Right atrium auricular region (tissue), 2 donors: ENCODE measurements around the gene ARTN. TPM values are rescaled to one million over a fixed set of nuclear protein-coding genes. Genes with fewer than 3 reads are reported as not detected.

Experiments
- DNase-seq: peaks from one replicate; pipeline ENCODE4 v3.0.0-alpha.2; 2019; ENCODE audit warnings: low spot score
- H3K27ac ChIP-seq, 2 donors: fragments of 200-600 bp; sonication (generic); 1 replicate in 1 of 2; 2 replicates in 1 of 2; pipeline ENCODE4 v1.5.1; 2016 to 2019
- H3K27me3 ChIP-seq, 2 donors: fragments of 200-600 bp; sonication (generic); one replicate each; pipeline versions ENCODE4 v1.5.1 to v1.6.0; 2017 to 2019
- H3K36me3 ChIP-seq: fragments of 200-600 bp; sonication (generic); one replicate; pipeline ENCODE4 v1.5.1; 2016
- H3K4me1 ChIP-seq, 2 donors: fragments of 200-600 bp; sonication (generic); one replicate each; pipeline versions ENCODE4 v1.5.1 to v1.6.0; 2017 to 2019
- H3K4me3 ChIP-seq, 2 donors: fragments of 200-600 bp; sonication (generic); 1 replicate in 1 of 2; 2 replicates in 1 of 2; pipeline ENCODE4 v1.5.1; 2017 to 2019; ENCODE audit warnings: mild to moderate bottlenecking in 1 of 2, moderate library complexity in 1 of 2
- H3K9me3 ChIP-seq, 2 donors: fragments of 200-600 bp; sonication (generic); one replicate each; pipeline ENCODE4 v1.5.1; 2019
- CTCF ChIP-seq, 2 donors: fragments of 200-600 bp; sonication (generic); IDR thresholded peaks; one replicate each; pipeline ENCODE4 v1.5.1; 2019; ENCODE audit warnings: antibody characterized with exemption in 2 of 2
- total RNA-seq, 2 donors: library from RNA; depleted of rRNA; stranded (reverse); fragments of >200 nt; gene quantifications; one replicate each; pipeline ENCODE4 v1.1.0, GENCODE V29; 2016

ARTN gene
- total RNA-seq, 2 donors from 2014 or later = 0.75 TPM; not detected in 1

GRCh38 chr1:43908226-43908625 lies 25.4 kb upstream of the ARTN start:
- Histone ChIP-seq H3K36me3 (no peaks in the 10 kb centered on the region), H3K9me3 (no peaks in the 10 kb centered on the region), H3K4me3 (no peak overlapping the region), H3K27me3 (no peaks in the 10 kb centered on the region), H3K4me1 (no peaks in the 10 kb centered on the region), H3K27ac (no peak overlapping the region)
- no peak for DNase-seq
- no peak for TF ChIP-seq CTCF (IDR thresholded peaks at IDR 0.05)

- DNase-seq = no peak
- no peaks in the 10 kb centered on the region for H3K9me3 ChIP-seq
- H3K4me3 ChIP-seq = no peak overlapping the region
- TF ChIP-seq CTCF (IDR thresholded peaks at IDR 0.05) = no peak
- H3K27ac ChIP-seq = no peak overlapping the region
- H3K27me3 ChIP-seq = no peaks in the 10 kb centered on the region
- no peaks in the 10 kb centered on the region for H3K36me3 ChIP-seq
- H3K4me1 ChIP-seq = no peaks in the 10 kb centered on the region
These were observed 24.7 kb upstream of the ARTN start for GRCh38 chr1:43908858-43909257.

GRCh38 chr1:43910343-43910742 lies 23.3 kb upstream of the ARTN start:
- no peaks in the 10 kb centered on the region for H3K4me1 ChIP-seq
- no peaks in the 10 kb centered on the region for H3K36me3 ChIP-seq
- TF ChIP-seq CTCF (IDR thresholded peaks at IDR 0.05) = no peak
- no peak overlapping the region for H3K27ac ChIP-seq
- H3K4me3 ChIP-seq = no peak overlapping the region
- H3K27me3 ChIP-seq = no peaks in the 10 kb centered on the region
- DNase-seq = no peak
- H3K9me3 ChIP-seq = no peaks in the 10 kb centered on the region

- no peak for DNase-seq
- Histone ChIP-seq H3K9me3 (no peaks in the 10 kb centered on the region), H3K4me3 (no peak overlapping the region), H3K4me1 (no peaks in the 10 kb centered on the region), H3K36me3 (no peaks in the 10 kb centered on the region), H3K27me3 (no peaks in the 10 kb centered on the region), H3K27ac (no peak overlapping the region)
- no peak for TF ChIP-seq CTCF (IDR thresholded peaks at IDR 0.05)
These were observed 21.0 kb upstream of the ARTN start for GRCh38 chr1:43912607-43913006.

- Histone ChIP-seq H3K4me3 (no peak overlapping the region), H3K36me3 (no peaks in the 10 kb centered on the region), H3K27ac (no peak overlapping the region), H3K4me1 (no peaks in the 10 kb centered on the region), H3K27me3 (no peaks in the 10 kb centered on the region), H3K9me3 (no peaks in the 10 kb centered on the region)
- no peak for DNase-seq
- TF ChIP-seq CTCF (IDR thresholded peaks at IDR 0.05) = no peak
These were observed 20.5 kb upstream of the ARTN start for GRCh38 chr1:43913051-43913501.

- H3K4me1 ChIP-seq = no peaks in the 10 kb centered on the region
- H3K27me3 ChIP-seq = no peaks in the 10 kb centered on the region
- H3K27ac ChIP-seq = no peak overlapping the region
- no peak for TF ChIP-seq CTCF (IDR thresholded peaks at IDR 0.05)
- no peaks in the 10 kb centered on the region for H3K9me3 ChIP-seq
- H3K36me3 ChIP-seq = no peaks in the 10 kb centered on the region
- H3K4me3 ChIP-seq = no peak overlapping the region
- no peak for DNase-seq
These were observed 19.8 kb upstream of the ARTN start for GRCh38 chr1:43913666-43914360.
